Measurements from ENCODE around the gene LAPTM5.
"Not testable (repeated sequence)": the region's sequence is repeated elsewhere in the genome, so short reads cannot be mapped to it uniquely, and the experiment has no call there.

Gene LAPTM5

GRCh38 chr1:30693822-30694221, 63.8 kb downstream of the LAPTM5 start:
- DNase-seq (ENCODE audit: low read depth): no peak

DNA sequence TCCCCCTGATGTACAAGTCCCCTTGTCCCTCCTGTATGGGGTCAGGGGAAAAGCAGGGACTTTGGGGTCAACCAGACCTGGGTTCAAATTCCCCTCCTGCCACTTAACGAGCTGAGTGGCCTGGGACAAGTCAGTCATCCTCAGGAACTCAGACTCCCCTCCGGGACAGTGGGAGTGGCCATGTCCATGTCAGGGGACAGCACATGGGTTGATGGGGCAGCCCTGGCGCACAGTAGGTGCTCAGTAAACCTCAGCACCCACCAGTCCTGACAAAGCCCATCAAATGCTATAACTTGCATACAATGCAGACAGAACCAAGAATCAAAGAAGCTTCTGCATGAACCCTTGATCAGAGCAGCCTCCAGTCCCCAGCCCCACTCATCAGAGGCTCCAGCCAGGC, 64.2 kb downstream of the LAPTM5 start:
- no peak for DNase-seq (ENCODE audit: low read depth)

GRCh38 chr1:30692948-30693301, 64.6 kb downstream of the LAPTM5 start:
- DNase-seq (ENCODE audit: low read depth): no peak

DNA sequence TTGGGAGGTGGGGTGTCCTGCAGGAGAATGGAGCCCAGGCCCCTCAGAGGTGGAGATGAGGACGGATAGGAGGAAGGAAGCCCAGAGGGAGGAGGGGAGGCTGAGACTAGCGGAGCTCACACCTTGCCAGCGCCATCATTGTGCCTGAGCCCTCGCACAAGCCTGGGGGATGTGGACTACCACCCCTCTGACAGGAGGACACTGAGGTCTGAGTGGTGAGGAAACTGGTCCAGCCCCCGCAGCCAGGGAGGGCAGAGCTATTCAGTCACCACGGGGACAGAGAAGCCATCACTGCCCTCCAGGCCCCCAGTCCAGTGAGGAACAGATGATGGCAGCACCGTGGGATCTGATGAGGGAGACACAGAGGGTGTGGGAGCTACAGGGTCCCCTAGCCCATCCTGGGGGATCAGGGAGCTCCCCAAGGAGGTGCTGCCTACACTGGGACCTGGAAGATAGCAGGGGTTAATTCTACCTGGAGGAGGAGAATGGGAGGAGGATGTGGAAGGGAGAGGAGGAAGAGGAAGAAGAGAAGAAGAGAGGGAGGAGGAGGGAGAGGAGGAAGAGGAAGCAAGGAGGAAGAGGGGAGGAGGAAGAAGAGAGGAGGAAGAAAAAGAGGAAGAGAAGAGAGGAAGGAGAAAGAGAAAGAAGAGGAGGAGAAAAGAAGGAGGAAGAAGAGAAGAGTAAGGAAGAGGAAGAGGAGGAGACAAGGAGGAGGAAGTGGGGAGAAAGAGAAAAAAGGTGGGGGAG, 65.2 kb downstream of the LAPTM5 start:
- no peak for DNase-seq (ENCODE audit: low read depth)

DNA sequence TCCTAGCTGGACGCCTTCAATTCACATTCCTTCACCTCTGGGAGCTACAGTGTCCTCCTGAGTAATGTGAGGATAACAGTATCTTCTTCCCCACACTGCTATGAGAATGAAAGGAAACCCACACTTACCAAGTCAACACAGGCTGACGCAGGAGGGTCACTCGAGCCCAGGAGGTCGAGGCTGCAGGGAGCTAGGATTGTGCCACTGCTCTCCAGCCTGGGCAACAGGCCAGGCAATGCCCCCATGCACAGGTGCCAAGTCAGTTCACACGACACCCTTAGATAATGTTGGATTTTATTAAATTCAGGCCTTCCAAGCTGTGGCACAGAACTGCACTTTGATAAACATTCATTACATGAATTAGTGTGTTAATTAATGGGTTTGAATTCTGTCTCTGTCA, 66.1 kb downstream of the LAPTM5 start:
- no peak for DNase-seq (ENCODE audit: low read depth)

DNA sequence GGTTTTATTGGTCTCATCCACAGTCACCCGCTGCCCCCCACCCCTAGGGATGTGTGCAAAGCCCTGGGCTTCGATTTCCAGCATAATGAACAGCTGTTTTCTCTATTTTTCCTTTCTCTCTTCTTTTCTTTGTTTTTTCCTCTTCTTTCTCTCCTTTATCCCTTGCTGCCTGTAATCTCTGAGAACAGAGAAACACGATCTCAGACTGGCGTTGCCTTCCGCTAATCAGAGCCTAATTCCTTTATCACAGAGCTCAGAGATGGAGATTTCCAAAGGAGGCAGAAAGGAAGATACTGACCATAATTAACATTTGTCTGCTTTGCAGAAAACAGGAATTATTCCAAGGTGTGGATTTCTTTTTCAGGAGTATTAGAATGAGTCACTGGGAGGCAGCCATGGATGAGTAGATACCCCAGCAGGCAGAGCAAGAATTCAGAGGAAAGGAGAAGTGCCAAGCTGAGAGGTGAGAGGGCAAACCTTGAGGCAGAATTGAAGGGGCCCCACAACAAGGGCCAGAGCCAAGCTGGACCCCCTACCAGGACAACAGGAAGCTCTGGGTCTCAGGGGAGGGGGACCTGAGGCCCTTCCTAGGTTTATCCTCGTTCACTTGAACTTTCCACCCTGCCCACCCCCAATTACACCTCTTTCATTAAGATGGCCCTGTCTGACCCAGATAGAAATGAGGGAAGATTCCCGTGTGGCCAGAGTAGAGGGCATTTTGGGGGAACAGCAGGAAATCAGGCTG, 67.5 kb downstream of the LAPTM5 start:
- DNase-seq (ENCODE audit: low read depth): no peak

- DNase-seq (ENCODE audit: low read depth): no peak
These were observed 68.4 kb downstream of the LAPTM5 start for GRCh38 chr1:30688920-30689794.

GRCh38 chr1:30688516-30688915, 69.1 kb downstream of the LAPTM5 start:
- not testable (repeated sequence) for DNase-seq (ENCODE audit: low read depth)

GRCh38 chr1:30687886-30688285, 69.7 kb downstream of the LAPTM5 start:
- DNase-seq (ENCODE audit: low read depth): no peak

- DNase-seq (ENCODE audit: low read depth): no peak
These were observed 71.2 kb downstream of the LAPTM5 start for GRCh38 chr1:30686236-30686935.

DNA sequence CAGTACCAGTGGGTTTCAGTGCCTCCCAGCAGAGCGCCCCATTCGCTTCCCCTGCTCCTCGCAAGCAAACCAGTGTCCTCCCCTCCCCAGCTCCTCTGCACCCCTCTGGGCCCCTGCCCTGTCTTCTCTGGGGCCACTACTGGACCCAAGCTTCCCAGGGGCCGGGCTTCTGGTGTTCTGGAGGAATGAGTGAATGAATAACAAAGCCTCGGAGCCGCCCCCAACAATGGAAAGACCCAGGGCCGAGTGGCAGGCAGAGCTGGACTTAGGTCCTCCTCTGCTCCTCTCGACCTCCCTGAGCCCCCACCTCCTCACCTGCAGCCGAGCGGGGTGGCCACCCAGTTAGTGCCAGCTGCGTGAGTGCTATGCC, 71.8 kb downstream of the LAPTM5 start:
- DNase-seq (ENCODE audit: low read depth): no peak

DNA sequence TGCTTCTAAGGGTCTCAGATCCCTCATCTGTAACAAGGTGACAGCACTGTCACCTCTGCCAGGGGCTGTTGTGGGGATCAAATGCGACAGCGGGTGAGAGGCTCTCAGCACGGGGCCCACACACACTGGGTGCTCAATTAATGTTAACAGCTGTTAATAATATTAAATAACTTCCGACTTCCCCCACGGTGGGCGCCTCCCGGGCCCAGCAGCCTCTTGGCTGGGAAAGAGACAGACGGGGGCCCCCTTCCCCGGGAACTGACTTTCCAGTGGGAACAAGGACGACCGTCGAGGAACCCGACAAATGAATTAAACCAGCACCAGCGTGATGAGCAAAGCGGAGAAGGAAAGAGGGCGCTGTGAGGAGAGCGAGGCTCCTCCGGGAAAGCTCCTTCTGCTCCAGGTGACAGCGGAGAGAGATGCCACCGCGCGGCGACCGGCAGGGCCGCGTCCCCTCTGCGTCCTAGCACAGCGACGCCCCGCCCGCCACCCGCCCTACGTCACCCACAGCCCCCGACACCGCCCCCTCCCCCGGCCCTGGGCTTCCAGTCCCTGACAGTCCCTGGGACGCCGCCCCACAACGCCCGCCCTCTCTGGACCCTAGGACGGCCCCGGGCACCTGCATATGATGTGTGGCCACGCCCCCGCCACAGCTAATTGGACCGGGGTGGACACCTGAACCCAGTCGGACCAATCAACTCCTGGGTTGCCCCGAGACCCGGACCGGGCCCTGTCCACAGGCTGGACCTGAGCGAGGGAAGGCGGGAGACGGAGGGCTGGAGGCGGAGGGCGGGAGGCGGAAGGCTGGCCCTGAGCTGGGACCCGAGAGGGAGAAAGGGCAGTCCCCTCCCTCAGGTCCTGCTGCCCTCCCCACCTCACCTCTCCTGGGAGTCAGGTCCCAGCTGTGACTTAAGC, 72.4 kb downstream of the LAPTM5 start:
- DNase-seq (ENCODE audit: low read depth): no peak

DNA sequence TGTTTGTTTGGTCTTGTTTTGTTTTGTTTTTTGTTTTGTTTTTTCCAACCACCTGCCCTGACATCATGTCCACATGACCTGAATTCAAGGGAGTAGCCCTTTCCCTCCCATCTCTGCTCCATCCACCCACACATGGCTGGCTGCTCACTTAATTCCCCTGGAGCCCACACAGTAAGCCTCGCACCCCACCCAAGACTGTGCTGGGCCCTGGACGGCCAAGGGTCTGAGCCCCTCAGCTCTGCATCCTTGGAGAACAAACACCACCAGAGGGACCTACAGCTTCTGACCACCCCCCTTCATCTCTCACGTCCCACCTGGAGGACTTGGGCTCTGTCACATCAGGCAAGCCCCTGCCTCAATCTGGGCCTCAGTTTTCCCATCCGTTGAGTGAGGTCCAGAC, 73.3 kb downstream of the LAPTM5 start:
- no peak for DNase-seq (ENCODE audit: low read depth)

- no peak for DNase-seq (ENCODE audit: low read depth)
These were observed 73.9 kb downstream of the LAPTM5 start for GRCh38 chr1:30683699-30684098.

Data from activated T-cell treated with anti-CD3 and anti-CD28 coated beads for 24 hours (primary cell).